ENCODE data around the gene KIAA1671.

KIAA1671 gene

GRCh38 chr22:25077964-25078363, 125.4 kb downstream of the KIAA1671 start:
- H3K4me3 ChIP-seq (replicated peaks; ENCODE audit: low read depth, low read length), result no peak overlapping the region
- no peak for DNase-seq (ENCODE audit: low read depth)
- no peak for TF ChIP-seq CTCF (IDR thresholded peaks at IDR 0.05; ENCODE audit: low read length, missing control alignments)

GRCh38 chr22:25078591-25078990, 126.1 kb downstream of the KIAA1671 start:
- no peak for DNase-seq (ENCODE audit: low read depth)
- TF ChIP-seq CTCF (IDR thresholded peaks at IDR 0.05; ENCODE audit: low read length, missing control alignments), result no peak
- H3K4me3 ChIP-seq (replicated peaks; ENCODE audit: low read depth, low read length), result no peak overlapping the region

GRCh38 chr22:25080855-25081254, 128.3 kb downstream of the KIAA1671 start:
- DNase-seq (ENCODE audit: low read depth), result no peak
- H3K4me3 ChIP-seq (replicated peaks; ENCODE audit: low read depth, low read length), result no peak overlapping the region
- TF ChIP-seq CTCF (IDR thresholded peaks at IDR 0.05; ENCODE audit: low read length, missing control alignments), result no peak

GRCh38 chr22:25081409-25081824, 128.9 kb downstream of the KIAA1671 start:
- TF ChIP-seq CTCF (IDR thresholded peaks at IDR 0.05; ENCODE audit: low read length, missing control alignments), result peak; percentile 63
- H3K4me3 ChIP-seq (replicated peaks; ENCODE audit: low read depth, low read length), result no peak overlapping the region
- peak; percentile 55 for DNase-seq (ENCODE audit: low read depth)

- DNase-seq (ENCODE audit: low read depth), result no peak
- no peak overlapping the region for H3K4me3 ChIP-seq (replicated peaks; ENCODE audit: low read depth, low read length)
- no peak for TF ChIP-seq CTCF (IDR thresholded peaks at IDR 0.05; ENCODE audit: low read length, missing control alignments)
Measured at GRCh38 chr22:25082096-25082495, 129.6 kb downstream of the KIAA1671 start.

- no peak overlapping the region for H3K4me3 ChIP-seq (replicated peaks; ENCODE audit: low read depth, low read length)
- no peak for TF ChIP-seq CTCF (IDR thresholded peaks at IDR 0.05; ENCODE audit: low read length, missing control alignments)
- no peak for DNase-seq (ENCODE audit: low read depth)
Measured at GRCh38 chr22:25083056-25083806, 130.7 kb downstream of the KIAA1671 start.

GRCh38 chr22:25083807-25084200, 131.3 kb downstream of the KIAA1671 start:
- no peak for TF ChIP-seq CTCF (IDR thresholded peaks at IDR 0.05; ENCODE audit: low read length, missing control alignments)
- H3K4me3 ChIP-seq (replicated peaks; ENCODE audit: low read depth, low read length), result no peak overlapping the region
- DNase-seq (ENCODE audit: low read depth), result no peak
